Urothelium cell line (cell line): ENCODE results near the gene ANHX.
"Not testable (repeated sequence)": the region's sequence is repeated elsewhere in the genome, so short reads cannot be mapped to it uniquely, and the experiment has no call there.

Source experiments
- DNase-seq: peaks from one replicate; pipeline ENCODE4 v3.0.0; 2011; ENCODE audit warnings: low spot score, mixed read lengths
- FAIRE-seq: peaks from 2 replicates; lab custom pipeline; 2011; peaks lifted over from hg19 to GRCh38; lab: Jason Lieb, UNC

Gene ANHX

DNA sequence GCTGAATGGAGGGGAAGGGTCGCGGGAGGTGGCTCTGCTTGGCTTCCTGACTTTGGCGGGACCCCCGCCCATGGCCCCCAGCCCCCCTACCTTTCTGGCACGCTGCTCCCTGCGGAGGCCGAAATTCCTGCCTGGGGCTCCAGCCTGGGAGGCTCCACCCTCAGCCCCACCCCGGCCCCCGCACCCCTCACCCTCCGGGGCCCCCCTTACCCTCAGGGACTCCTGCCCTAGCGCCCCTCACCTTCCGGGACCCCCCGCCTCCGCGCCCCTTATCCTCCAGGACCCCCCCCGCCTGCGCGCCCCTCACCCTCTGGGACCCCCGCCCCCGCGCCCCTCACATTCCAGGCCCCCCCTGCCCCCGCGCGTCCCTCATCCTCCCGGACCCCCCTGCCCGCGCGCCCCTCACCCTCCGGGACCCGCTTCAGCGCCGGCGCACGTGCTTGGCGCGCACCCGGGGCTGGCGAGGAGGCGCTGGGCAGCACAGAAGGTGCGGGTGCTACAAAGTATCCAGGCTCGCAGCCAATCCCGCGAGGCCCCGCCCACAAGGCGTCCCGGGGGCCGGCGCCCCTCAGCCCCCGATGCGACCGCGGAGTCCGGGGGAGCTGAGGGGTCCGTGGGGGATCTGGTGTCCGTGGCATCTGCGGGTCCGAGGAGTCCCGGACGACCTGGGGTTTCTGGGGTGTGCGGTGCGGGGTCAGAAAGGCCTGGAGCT, at the start of gene ANHX:
TSS of gene ANHX (minus strand) at position 477 of the 712 bp plus-strand sequence. CDS start 1,521 bp downstream, outside the sequence.
- no peak for FAIRE-seq

DNA sequence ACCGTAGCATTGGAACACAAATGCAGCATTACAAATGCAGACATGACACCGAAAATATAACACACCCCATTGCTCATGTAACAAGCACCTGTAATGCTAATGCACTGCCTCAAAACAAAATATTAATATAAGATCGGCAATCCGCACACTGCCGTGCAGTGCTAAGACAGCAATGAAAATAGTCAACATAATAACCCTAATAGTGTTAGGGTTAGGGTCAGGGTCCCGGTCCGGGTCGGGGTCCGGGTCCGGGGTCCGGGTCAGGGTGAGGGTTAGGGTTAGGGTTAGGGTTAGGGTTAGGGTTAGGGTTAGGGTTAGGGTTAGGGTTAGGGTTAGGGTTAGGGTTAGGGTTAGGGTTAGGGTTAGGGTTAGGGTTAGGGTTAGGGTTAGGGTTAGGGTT, 29.0 kb upstream of the ANHX start:
- not testable (repeated sequence) for FAIRE-seq, DNase-seq

More for the DNA sequence above, at the start of gene ANHX:
- DNase-seq = no peak

DNA sequence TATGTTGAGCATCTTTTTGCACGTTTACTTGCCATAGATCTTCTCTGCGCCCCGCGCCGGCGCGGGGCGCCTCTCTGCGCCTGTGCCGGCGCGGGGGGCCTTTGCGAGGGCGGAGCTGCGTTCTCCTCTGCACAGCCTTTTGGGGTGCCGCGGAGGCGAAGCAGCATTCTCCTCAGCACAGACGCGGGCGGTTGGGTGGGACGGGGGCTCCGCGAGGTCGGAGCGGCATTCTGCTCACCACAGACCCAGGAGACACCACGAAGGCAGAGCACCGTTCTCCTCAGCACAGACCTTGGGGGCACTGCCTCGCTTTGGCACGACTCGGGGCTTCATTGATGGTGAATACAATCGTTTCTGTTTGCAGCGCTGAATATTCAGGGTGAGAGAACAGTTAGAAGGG, 28.5 kb upstream of the ANHX start:
- FAIRE-seq (no peak), DNase-seq (no peak)

DNA sequence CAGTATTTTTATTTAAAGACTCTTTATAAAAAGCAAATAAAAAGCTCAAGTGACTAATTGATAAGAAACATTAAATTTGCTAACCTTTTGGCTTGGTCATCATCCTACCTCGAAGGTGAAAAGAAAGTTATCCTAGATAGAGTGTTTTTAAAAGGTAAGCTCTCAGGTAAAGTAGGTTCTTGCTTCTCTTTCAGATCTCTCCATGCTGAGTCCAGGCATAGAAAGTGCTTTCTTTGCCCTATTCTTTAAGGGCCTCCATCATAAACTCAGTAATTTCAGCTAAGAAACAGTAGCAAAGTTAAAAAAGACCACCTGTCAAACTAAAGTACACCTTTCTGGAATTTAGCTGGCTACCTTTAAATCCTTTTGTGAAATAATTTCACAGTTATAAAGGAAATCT, 20.6 kb upstream of the ANHX start:
- DNase-seq (no peak), FAIRE-seq (no peak)

DNA sequence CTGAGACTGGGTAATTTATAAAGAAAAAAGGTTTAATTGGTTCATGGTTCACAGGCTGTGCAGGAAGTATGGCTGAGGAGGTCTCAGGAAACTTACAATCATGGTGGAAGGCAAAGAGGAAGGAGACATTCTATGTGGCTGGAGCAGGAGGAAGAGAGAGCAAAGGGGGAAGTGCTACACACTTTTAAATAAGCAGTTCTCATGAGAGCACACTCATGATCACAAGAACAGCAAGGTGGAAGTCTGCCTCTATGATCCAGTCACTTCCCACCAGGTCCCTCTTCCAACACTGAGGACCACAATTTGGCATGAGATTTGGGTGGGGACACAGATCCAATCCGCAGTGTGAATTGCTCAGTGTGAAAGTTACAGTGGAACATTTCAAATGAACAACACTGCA, 20.2 kb upstream of the ANHX start:
- not testable (repeated sequence) for FAIRE-seq, DNase-seq

DNA sequence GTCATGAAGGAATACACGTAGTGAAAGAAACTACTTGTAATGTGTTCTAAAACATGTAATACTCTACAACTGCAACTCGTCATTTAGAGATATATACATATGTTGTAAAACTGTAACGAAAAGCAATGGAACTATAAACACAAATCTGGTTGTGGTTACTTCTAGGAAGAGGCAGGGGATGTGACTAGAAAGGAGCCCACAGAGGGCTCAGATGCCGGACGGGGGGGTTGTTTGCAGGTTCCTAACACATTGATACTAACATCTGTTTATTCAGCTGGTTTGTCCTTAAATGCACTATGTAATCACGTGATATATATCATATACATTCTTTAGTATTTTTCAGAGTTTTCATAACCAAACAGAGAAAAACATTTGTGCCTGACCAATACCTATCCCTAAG, 16.1 kb upstream of the ANHX start:
- DNase-seq (no peak), FAIRE-seq (no peak)

DNA sequence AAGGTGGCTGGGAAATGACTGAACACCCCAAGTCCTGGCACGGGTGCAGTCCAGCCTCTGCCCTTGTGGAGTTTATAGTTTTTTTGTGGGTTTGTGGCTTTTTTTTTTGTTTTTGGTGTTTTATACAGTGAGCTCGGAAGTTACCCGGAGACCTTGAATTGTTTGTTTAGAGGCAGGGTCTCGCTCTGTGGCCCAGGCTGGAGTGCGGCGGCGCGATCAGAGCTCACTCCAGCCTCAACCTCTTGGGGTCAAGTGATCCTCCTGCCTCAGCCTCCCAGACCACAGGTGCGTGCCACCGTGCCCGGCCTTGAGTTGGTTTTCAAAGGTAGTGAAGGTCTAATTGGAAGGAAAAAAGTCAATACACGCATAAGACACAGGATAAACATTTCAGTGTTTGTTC, 879 bp upstream of the ANHX start:
- no peak for FAIRE-seq
- no peak for DNase-seq

DNA sequence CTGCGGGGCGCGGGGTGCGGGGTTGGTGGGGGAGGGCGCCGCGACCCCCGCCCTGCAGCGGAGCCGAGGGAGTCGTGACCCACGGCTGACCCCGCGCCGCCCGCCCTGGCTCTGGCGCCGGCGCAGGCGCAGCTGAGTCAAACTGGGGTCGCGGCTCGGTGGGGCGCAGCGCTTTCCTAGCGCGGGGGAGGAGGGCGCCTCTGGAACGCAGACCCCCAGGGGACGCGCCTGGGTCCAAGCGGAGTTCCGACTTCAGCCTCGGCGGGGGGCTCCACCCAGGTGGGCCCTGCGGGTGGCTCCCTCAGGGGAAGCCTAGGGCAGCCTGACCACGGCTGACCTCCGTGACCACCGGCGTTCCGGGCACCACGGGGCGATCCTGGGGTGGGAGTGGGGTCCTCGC, 467 bp upstream of the ANHX start:
- FAIRE-seq (no peak), DNase-seq (no peak)

DNA sequence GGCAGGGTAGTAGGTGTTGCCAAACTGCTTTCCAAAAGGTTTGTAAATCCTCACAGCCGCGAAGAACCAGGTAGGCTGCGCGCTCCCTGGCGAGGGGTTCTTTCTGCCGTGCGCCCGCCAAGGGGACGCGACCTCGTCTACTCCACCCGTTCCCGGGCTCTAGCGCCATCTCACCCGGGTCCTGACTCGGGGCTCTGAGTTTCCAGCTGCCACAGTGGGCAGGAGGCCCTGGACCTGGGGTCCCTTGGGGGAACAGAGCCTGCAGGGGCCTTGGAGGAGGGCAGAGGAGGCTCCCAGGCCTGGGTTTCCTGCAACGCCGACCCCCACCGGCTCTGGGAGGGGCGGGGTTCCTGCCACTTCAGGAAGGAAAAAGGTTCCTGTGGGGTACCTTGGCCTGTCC, 706 bp downstream of the ANHX start:
- DNase-seq (no peak), FAIRE-seq (no peak)

DNA sequence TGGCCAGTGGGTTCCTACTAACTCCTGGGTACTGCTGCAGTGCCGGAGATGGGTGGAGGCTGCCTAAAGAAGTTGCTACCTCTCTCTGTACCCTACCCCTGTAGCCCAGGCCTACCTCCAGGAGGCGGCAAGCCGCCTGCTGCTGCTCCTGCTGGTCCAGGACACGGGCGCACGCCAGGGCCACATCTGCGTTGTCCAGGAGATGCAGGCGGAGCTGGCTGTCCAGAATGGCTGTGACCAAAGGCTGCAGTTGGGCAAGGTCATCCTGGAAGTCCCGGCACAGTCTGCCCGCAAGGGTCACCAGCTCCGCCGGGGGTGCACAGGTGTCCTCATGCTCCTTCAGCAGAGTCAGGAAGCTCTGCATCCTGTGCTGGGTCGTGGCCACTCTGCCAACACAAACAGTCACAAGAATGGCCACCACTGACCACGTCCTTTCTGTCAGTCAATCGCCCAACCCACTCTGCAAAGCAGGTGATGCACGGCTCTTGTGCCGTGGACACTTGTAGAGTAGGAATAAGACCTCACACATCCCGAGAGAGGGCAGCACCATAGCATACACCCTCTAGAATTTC, 1.6 kb downstream of the ANHX start:
- DNase-seq (no peak), FAIRE-seq (no peak)

DNA sequence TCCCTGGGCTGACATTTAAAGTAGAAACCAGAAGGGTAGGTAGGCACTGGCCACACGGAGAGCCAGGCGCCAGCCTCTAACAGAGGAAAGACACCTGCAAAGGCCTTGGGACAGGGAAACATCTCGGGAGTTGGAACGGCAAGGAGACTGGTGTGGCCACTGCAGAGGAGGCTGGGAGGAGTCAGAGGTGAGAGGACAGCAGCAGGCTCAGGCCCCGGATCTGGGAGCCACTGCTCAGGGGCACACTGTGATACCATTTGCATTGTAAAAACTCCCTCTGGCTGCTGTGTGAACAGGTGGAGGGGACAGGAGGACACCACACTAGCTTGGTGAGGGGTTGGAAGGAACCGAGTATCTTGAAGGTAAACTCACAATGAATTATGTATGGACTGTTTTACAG, 2.7 kb downstream of the ANHX start:
- no peak for DNase-seq
- no peak for FAIRE-seq

DNA sequence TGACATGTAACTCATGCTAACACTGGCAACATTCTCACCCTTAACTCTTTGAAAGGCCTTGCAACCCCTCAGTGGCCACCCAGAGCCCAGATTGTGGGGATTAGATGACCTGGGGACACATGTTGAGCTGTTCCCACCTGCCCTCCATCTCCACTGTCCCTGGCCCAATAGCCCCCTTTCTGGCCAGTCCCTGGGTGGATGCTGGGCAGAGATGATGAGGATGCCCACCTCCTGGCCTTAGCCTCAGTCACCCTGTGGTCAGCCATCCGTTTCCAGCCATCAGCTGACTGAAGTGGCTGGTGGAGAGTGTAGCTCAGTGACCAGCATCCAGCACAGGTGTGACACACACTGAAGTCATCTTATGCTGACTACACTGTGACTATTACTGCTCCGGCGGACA, 4.7 kb downstream of the ANHX start:
- no peak for DNase-seq
- FAIRE-seq = no peak

DNA sequence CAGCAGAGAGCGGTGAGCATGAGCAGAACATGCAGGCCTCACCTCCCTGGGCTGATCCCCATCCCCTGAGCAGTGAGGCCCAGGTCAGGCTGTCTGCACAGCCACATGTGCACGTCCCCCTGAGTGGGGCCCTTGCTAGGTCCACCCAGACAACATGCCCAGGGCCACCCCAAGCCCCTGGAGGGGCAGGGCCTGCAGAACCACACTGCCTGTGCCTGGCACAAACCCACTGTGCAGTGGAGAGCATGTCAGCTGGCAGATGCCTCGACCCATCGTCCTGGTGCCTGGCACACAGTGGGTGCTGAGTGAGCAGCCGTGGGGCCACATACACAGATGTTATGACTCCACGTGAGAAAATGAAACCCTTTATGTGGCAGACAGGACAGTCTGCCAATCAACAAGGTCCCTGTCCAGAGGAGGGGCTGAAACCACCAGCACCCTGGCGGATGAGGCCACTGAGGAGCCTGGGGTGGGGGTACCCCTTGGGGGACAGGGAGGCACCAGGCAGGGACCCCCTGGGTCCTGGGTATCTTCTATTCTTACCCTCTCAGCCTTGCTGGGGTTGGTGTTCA, 8.3 kb downstream of the ANHX start:
- DNase-seq = no peak
- FAIRE-seq = no peak

DNA sequence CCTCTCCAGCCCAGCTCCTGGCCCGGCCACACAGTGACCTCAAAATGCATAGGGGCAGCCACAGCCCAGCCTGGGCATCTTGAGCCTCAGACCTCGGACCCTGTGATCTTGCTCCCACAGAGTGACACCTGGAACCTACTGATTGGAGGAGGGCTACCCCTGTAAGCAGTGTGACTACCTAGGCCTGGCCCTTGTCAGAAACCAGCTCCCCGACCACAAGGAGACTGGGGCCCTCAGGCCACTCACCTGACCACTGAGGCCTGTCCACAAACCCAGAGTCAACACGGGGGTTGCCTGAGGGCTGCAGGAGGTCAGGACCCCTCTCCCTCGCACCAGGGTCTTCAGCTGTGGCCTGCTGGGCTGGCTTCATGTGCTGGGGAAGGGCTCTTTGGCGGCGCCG, 9.0 kb downstream of the ANHX start:
- no peak for FAIRE-seq
- no peak for DNase-seq

DNA sequence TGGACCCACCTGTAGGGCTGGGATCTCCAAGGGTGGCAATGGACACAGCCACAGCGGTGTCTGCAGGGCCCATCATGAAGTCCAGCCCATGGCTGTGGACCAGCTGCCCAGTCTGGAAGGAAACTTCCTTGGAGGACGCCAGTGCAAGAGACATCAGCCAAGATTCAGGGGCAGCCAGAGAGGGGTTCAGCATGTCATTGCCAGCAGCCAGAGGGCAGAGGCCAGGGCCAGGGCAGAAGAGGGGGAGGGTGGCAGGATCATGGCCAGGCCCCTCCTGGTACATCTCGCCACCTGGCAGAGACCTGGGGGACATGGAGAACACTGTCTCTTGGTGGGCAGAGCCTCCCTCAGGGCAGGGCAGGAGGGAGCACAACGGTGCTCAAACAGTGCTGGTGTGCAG, 10.2 kb downstream of the ANHX start:
- DNase-seq = no peak
- no peak for FAIRE-seq

DNA sequence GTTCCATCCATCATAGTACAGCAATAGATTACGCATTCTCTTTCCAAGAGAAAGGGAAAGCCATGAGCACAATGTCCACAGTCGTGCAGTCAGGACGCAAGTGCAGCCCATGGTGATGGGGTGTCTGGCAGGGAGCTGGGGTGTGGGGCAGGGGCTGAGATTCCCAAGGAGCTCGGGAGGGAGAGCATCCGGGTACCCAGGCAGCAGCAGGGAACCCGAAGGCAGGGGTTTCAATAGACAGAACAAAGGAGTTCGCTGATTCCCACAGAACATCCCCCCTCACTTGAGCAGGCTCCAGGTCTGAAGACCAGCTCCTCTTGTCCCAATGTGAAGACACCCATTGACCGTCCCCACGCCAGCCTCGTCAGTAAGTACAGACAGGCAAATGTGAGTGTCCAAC, 13.5 kb downstream of the ANHX start:
- FAIRE-seq (no peak), DNase-seq (no peak)

DNA sequence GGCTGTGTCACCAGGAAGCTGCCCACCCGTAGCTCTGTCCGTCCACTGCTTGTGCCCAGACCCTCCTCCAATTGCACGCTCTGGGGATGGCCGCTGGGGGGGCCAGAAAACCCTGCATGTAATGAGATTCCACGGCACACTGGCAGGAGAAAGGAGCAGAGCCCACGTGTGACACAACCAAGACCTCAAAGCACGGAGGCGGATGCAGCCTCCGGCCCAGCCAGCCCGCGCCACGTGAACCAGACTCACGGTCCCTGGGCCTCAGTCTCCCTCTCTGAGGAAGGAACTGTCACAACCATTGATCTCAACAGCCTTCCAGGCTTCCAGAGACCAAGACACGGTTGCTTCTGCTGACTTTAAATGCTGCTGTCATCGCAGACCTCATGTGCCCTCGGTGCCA, 14.4 kb downstream of the ANHX start:
- FAIRE-seq = no peak
- DNase-seq = no peak

DNA sequence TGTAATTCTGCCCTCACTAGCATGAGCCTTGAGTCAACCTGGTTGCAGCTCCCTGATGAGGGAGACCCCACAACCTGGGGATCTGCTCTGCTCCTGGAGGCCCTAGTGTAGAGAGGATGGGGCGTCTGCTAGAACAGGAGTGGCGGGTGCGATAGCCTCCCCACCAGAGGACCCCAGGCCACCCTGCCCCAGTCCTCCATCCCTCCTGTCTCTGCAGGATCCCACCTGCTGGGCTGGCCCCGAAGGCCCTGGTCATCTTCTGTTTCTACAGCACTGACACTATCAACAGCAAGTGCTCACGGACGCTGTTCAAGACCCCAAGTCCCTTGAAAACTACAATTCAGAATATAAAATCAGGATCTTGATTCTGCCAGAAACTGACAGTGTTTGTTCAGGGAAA, 15.2 kb downstream of the ANHX start:
- FAIRE-seq = no peak
- no peak for DNase-seq

DNA sequence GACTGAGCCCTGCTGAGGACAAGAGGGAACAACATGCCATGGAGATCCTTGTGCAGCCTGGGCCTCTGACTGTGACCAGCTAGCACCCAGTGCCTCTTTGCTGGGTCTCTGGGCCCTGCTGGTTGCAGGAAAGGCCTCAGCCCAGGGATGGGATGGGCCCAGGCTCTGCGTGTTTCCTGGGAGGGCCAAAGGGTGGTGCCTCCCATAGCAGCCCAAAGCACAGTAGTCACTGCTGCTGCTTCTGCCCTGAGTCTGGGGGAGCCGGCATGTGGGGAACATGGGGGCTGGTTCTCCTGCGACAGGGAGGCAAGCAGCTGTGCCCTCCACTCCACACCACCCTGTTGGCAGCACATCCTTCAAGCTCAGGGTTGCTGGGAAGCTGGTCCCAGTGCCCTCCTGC, 18.5 kb downstream of the ANHX start:
- FAIRE-seq (no peak), DNase-seq (no peak)

DNA sequence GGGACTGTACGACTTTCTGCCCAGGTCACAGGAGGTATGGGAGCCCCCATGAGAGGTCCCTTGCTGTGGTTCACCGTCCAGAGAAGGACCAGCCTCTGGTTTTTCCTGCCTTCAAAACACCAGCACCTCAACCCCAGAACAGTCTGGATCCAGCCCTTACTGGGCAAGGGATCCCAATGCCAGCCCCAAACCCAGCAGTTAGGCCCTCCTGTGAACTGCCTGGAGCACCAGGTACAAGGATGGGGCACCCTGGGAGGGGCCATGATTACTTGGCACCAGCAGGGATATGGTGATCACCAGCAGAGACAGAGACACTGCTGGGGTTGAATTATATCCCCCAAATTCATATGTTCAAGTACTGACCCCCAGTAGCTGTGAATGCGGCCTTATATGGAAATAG, 20.0 kb downstream of the ANHX start:
- DNase-seq = no peak
- FAIRE-seq = no peak

DNA sequence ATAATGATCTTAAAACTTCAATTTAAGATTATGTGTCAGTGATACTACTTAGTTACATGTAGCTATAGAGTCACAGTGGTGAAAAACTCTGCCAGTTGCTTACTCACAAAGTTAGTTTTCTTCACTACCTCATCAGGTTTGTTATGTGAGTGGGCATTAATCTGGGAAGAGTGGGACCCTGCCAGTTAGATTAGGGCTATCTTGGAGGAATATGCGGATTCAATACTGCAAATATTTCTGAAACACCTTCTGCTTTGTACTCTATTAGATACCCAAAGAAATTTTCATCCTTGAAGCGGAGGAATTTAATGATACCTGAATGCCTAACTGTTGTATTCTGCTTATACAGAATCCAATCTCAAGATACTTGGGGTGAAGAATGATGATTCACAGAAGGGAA, 29.3 kb downstream of the ANHX start:
- no peak for FAIRE-seq

DNA sequence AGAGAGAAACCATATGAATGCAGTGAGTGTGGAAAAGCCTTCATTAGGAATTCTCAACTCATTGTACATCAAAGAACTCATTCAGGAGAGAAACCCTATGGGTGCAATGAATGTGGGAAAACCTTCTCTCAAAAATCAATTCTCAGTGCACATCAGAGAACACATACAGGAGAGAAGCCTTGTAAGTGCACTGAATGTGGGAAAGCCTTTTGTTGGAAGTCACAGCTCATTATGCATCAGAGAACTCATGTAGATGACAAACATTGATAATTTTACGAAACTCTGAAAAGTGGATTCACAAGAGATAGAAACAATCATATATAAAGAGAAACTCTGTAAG, 31.4 kb downstream of the ANHX start:
- DNase-seq = no peak
- FAIRE-seq = no peak

More for the DNA sequence above, 29.3 kb downstream of the ANHX start:
- DNase-seq = no peak
